GM12872 (cell line): Measurements from ENCODE around the gene DEPDC1B.

Experiments used
- CTCF ChIP-seq: IDR thresholded peaks from 3 replicates; pipeline ENCODE4 v1.5.1; 2011; ENCODE audit warnings: low read depth, mild to moderate bottlenecking, low read length, moderate library complexity; ENCODE audit not compliant: insufficient read depth

DEPDC1B gene

DNA sequence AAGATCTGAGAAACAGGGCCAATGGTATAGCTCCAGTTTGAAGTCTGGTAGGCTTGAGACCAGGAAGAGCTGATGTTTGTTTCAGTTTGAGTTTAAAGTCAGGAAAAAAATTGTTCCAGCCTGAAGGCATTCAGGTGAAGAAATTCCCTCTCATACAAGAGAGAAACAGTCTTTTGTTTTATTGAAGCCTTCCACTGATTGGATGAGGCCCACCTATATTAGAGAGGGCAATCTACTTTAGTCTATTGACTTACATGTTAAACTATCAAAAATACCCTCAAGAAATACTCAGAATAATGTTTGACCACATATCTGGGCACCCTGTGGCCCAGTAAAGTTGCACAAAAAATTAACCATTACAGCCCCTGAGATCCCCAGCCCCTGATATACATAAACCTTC is 5.2 kb upstream of the DEPDC1B start:
- TF ChIP-seq CTCF, result no peak

DNA sequence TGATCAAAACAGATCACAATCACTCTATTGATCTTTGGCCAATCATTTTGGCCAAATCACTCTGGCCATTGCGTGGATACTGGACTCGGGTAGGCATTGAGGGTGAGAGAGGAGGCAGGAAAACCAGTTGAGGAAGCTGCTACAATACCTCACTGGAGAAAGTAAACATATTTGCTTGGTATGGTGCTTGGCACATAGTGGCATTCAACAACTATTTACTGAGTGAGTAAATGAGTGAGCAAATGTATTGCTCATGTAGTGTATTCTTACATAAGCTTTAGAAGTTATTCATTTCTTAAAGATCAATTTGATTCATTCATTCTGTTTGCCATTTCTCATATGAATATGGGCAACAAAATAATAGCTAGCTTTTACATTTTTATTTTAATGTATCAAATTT is 4.0 kb upstream of the DEPDC1B start:
- TF ChIP-seq CTCF, result no peak

DNA sequence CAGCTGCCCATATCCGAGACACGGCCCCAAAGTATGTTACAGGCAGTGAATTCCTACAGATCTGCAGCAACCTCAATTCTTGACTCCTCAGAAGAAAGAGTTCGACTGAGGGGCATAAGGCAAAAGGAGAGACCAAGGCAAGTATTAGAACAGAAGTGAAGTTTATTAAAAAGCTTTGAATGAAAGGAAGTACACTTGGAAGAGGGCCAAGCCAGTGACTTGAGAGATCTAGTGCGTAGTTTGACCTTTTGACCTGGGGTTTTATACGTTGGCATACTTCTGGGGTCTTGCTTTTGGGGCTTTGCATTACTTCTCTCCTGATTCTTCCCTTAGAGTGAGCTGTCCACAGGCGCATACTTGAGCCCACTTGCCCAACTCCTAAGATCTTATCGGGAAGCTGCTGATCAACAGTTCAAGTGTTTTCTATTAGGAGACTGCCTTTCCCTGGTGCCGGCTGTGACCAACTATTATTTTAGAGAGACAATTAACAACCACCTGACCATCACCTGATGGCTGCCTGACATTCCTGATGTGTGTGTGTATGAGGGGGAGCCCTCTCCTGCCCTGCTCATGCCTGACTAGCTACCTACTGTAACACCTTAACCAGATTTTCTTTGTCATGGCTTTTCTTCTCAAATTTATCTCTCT is 1.5 kb upstream of the DEPDC1B start:
- no peak for TF ChIP-seq CTCF

DNA sequence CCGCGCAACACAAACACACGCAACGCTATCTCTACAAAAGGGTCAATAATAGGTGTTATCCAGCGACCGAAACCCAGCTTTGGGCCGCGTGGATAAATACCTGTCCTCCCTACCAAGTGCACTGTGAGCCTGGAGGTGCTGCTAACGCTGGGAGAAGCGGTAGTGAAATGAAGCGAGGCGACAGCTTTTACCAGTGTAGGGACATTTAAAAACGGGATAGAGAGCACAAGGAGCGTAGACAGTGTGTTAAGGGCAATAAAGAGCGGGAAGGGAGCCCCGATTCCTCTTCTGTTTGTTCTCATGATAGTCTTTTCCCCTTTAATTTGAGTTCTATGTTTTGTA is 421 bp upstream of the DEPDC1B start:
- TF ChIP-seq CTCF, result no peak

DNA sequence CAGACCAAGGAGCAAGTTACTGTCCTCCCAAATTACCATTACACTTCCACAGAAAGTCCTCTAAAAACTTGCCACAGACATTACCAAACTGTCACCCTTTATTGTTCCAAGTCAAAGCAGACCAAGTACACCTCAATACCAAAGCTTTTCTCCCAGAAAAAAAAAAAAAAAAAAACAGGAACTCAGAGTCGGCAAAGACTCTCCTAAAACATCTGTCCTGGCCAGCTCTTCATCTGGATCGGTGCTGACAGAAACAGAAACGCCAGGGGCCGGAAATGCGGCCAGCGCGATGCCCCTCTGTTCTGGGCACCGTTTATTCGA is 718 bp downstream of the DEPDC1B start:
- no peak for TF ChIP-seq CTCF

DNA sequence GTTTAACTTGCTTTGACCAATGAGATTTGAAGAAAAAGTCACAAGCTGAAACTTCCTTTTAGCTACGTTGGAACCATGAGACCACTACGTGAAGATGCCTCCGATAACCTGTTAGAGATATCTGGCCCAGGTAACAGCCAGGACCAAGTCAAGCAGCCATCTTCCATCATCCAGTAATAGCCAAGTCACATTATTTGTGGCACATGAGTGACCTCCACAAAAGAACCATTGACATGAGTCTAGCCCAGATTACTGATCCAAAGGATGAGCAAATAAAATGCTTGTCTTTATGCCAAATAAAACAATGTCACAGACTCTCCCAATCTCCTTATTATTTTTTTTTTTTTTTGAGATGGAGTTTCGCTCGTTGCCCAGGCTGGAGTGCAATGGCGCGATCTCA is 1.6 kb downstream of the DEPDC1B start:
- no peak for TF ChIP-seq CTCF

DNA sequence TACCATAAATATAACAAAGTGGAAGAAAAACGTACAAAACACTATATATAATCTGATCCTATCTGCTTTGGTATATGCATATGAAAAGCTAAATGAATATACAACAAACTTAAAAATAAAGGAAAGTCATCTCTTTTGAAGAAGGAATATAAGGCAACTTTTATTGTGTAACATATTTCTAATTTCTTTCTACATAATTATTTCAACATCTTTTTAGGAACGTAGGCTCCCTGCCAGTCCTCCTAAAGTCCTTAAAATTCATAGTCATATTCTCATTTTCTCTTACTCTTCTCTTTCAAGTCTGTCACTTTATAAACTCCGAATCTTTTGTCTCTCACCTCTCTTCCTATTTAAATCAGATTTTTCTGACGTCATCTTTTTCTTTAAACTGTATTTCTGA is 9.6 kb downstream of the DEPDC1B start:
- no peak for TF ChIP-seq CTCF

- peak; percentile 43; the same call in 2 of the 3 replicates for TF ChIP-seq CTCF
Observed at GRCh38 chr5:60688980-60689379, 11.0 kb downstream of the DEPDC1B start.
